ENCODE data around the gene SERGEF. TPM values are rescaled to one million over a fixed set of nuclear protein-coding genes. Genes with fewer than 3 reads are reported as not detected.

SERGEF gene
- total RNA-seq, 2 donors from 2014 or later: 20.8 to 28.7 TPM

GRCh38 chr11:17782603-17783337 lies 230.1 kb downstream of the SERGEF start:
- WGBS, 2 donors: 73 to 75% methylated on average over 4 of the region's 4 CpGs
- ATAC-seq (no peak), DNase-seq (no peak)
- intact Hi-C loops (cut with DNase I): no loop called here
- no peaks in the 10 kb centered on the region for H3K36me3 ChIP-seq (replicated peaks in 1 of 2; ENCODE audit: insufficient read depth in 1 of 2, low read depth in 2 of 2)
- H3K4me1 ChIP-seq: no peaks in the 10 kb centered on the region
- H3K27ac ChIP-seq: no peak overlapping the region
- no peak for TF ChIP-seq CTCF (IDR thresholded peaks at IDR 0.05)
- no peak for TF ChIP-seq POLR2A (IDR thresholded peaks at IDR 0.05)
- H3K4me3 ChIP-seq: no peak overlapping the region
- no peaks in the 10 kb centered on the region for H3K27me3 ChIP-seq
- no peaks in the 10 kb centered on the region for H3K9me3 ChIP-seq

GRCh38 chr11:17782145-17782544 lies 230.7 kb downstream of the SERGEF start:
- ATAC-seq: no peak
- DNase-seq: no peak
- no peak overlapping the region for H3K27ac ChIP-seq
- H3K27me3 ChIP-seq: no peaks in the 10 kb centered on the region
- no peaks in the 10 kb centered on the region for H3K36me3 ChIP-seq (replicated peaks in 1 of 2; ENCODE audit: insufficient read depth in 1 of 2, low read depth in 2 of 2)
- TF ChIP-seq CTCF (IDR thresholded peaks at IDR 0.05) (no peak), POLR2A (IDR thresholded peaks at IDR 0.05) (no peak)
- 80 to 82% methylated on average over 12 of the region's 12 CpGs for WGBS, 2 donors
- no peaks in the 10 kb centered on the region for H3K4me1 ChIP-seq
- intact Hi-C loops (cut with DNase I): no loop called here
- no peak overlapping the region for H3K4me3 ChIP-seq
- no peaks in the 10 kb centered on the region for H3K9me3 ChIP-seq

- H3K27ac ChIP-seq: no peak overlapping the region
- 74 to 81% methylated on average over 12 of the region's 12 CpGs for WGBS, 2 donors
- no peak for DNase-seq
- H3K4me3 ChIP-seq: no peak overlapping the region
- intact Hi-C loops (cut with DNase I): no loop called here
- no peaks in the 10 kb centered on the region for H3K27me3 ChIP-seq
- H3K36me3 ChIP-seq (replicated peaks in 1 of 2; ENCODE audit: insufficient read depth in 1 of 2, low read depth in 2 of 2): no peaks in the 10 kb centered on the region
- H3K9me3 ChIP-seq: no peaks in the 10 kb centered on the region
- H3K4me1 ChIP-seq: no peaks in the 10 kb centered on the region
- no peak for TF ChIP-seq POLR2A (IDR thresholded peaks at IDR 0.05)
- TF ChIP-seq CTCF (IDR thresholded peaks at IDR 0.05): no peak
- no peak for ATAC-seq
Observed at GRCh38 chr11:17781626-17782025, 231.2 kb downstream of the SERGEF start.

- Histone ChIP-seq H3K36me3 (replicated peaks in 1 of 2; ENCODE audit: insufficient read depth in 1 of 2, low read depth in 2 of 2) (no peaks in the 10 kb centered on the region), H3K4me1 (no peaks in the 10 kb centered on the region), H3K4me3 (no peak overlapping the region), H3K9me3 (no peaks in the 10 kb centered on the region), H3K27me3 (no peaks in the 10 kb centered on the region), H3K27ac (no peak overlapping the region)
- ATAC-seq (no peak), DNase-seq (no peak)
- WGBS, 2 donors: 77 to 81% methylated on average over 9 to 12 of the region's 12 CpGs
- intact Hi-C loops (cut with DNase I): no loop called here
- TF ChIP-seq POLR2A (IDR thresholded peaks at IDR 0.05): no peak
- TF ChIP-seq CTCF (IDR thresholded peaks at IDR 0.05): no peak
Observed at GRCh38 chr11:17781221-17781620, 231.6 kb downstream of the SERGEF start.

- no peak for ATAC-seq
- no peak overlapping the region for H3K27ac ChIP-seq
- no peaks in the 10 kb centered on the region for H3K9me3 ChIP-seq
- intact Hi-C loops (cut with DNase I): no loop called here
- no peaks in the 10 kb centered on the region for H3K4me1 ChIP-seq
- no peaks in the 10 kb centered on the region for H3K36me3 ChIP-seq (replicated peaks in 1 of 2; ENCODE audit: insufficient read depth in 1 of 2, low read depth in 2 of 2)
- no peak for TF ChIP-seq CTCF (IDR thresholded peaks at IDR 0.05)
- H3K27me3 ChIP-seq: no peaks in the 10 kb centered on the region
- DNase-seq: no peak
- no peak overlapping the region for H3K4me3 ChIP-seq
- 87% methylated on average over 15 of the region's 15 CpGs for WGBS, 2 donors
Observed at GRCh38 chr11:17780668-17781067, 232.2 kb downstream of the SERGEF start.

All from body of pancreas (tissue), 4 donors.